HG03039 (cell line): Measurements from ENCODE around the gene APOBR.
"Not testable (repeated sequence)": the region's sequence is repeated elsewhere in the genome, so short reads cannot be mapped to it uniquely, and the experiment has no call there.

ENCODE experiments used
- ATAC-seq: cut with Tn5 transposase; IDR thresholded peaks from one replicate; pipeline ENCODE4 v1.9.1; 2021; ENCODE audit warnings: mild to moderate bottlenecking, moderate library complexity; ENCODE audit not compliant: unreplicated experiment

Gene APOBR

GRCh38 chr16:28498666-28499381 lies 4.4 kb downstream of the APOBR start:
- ATAC-seq: no peak

GRCh38 chr16:28499854-28500253 lies 5.4 kb downstream of the APOBR start:
- no peak for ATAC-seq

GRCh38 chr16:28500476-28501180 lies 6.2 kb downstream of the APOBR start:
- not testable (repeated sequence) for ATAC-seq

- ATAC-seq: no peak
Observed at GRCh38 chr16:28501258-28502232, 7.1 kb downstream of the APOBR start.

GRCh38 chr16:28502290-28502689 lies 7.8 kb downstream of the APOBR start:
- no peak for ATAC-seq

- no peak for ATAC-seq
Observed at GRCh38 chr16:28503470-28504259, 9.2 kb downstream of the APOBR start.

GRCh38 chr16:28504707-28505404 lies 10.4 kb downstream of the APOBR start:
- no peak for ATAC-seq

GRCh38 chr16:28505489-28506137 lies 11.2 kb downstream of the APOBR start:
- ATAC-seq: no peak

- ATAC-seq: no peak
Observed at GRCh38 chr16:28511031-28511430, 16.6 kb downstream of the APOBR start.

- ATAC-seq: no peak
Observed at GRCh38 chr16:28511801-28512789, 17.7 kb downstream of the APOBR start.

- no peak for ATAC-seq
Observed at GRCh38 chr16:28513484-28514181, 19.2 kb downstream of the APOBR start.

- ATAC-seq: no peak
Observed at GRCh38 chr16:28514246-28514645, 19.8 kb downstream of the APOBR start.

GRCh38 chr16:28520672-28521071 lies 26.2 kb downstream of the APOBR start:
- no peak for ATAC-seq

- no peak for ATAC-seq
Observed at GRCh38 chr16:28521436-28521835, 27.0 kb downstream of the APOBR start.

GRCh38 chr16:28522792-28523191 lies 28.3 kb downstream of the APOBR start:
- no peak for ATAC-seq

- no peak for ATAC-seq
Observed at GRCh38 chr16:28524681-28525171, 30.3 kb downstream of the APOBR start.
